HCT116 (cell line): ENCODE data around the gene BLTP3A. TPM values are rescaled to one million over a fixed set of nuclear protein-coding genes. Genes with fewer than 3 reads are reported as not detected.

Experiments used
- ATAC-seq: fragments of 200-7000 bp; cut with Tn5 transposase; 2 replicates; pipeline ENCODE4 v1.9.1; 2020; ENCODE audit warnings: mild to moderate bottlenecking, moderate library complexity
- BruUV-seq: library from RNA; stranded (reverse); fragments of 400-500 nt; replicated peaks from 2 replicates; lab custom pipeline; 2021; lab: Mats Ljungman, UMichigan
- CTCF ChIA-PET: fragments of 300-600 bp; sonication (Branson Sonifier 250); formaldehyde crosslinking; loops from one replicate; lab custom pipeline; 2021; ENCODE audit warnings: antibody characterized with exemption; lab: Charles Lee
- POLR2A ChIA-PET: fragments of 300-600, 350-600 bp; sonication (Branson Sonifier 250); formaldehyde crosslinking; loops from one replicate; lab custom pipeline; 2021; ENCODE audit warnings: antibody characterized with exemption; lab: Charles Lee
- RAD21 ChIA-PET, 2 experiments: fragments of 300-600 bp; sonication (Branson Sonifier 250); formaldehyde crosslinking; loops; one replicate each; lab custom pipeline; 2023; ENCODE audit warnings: low total read pairs in 2 of 2; ENCODE audit not compliant: uncharacterized antibody in 2 of 2, unreplicated experiment in 2 of 2, low non-redundant PET in 1 of 2; lab: Charles Lee
- DNase-seq: peaks from one replicate; pipeline ENCODE4 v3.0.0-alpha.2; 2010; ENCODE audit warnings: low read depth, low spot score
- H2AFZ ChIP-seq: fragments of 200-600 bp; shearing (Covaris generic), sonication (generic); 2 replicates; pipeline ENCODE4 v1.6.1; 2017; ENCODE audit warnings: low read depth, mixed run types, mixed read lengths, antibody characterized with exemption, low read length; ENCODE audit not compliant: poor library complexity, severe bottlenecking
- H3K27ac ChIP-seq: 2 replicates; pipeline ENCODE4 v1.5.1; 2012; ENCODE audit warnings: low read depth, low read length
- H3K27me3 ChIP-seq: fragments of 200-600 bp; sonication (generic); 2 replicates; pipeline ENCODE4 v1.6.1; 2016; ENCODE audit warnings: mixed run types, low read length, mixed read lengths; ENCODE audit not compliant: insufficient read depth
- H3K36me3 ChIP-seq, 2 experiments: fragments of 200-500 bp in 1 of 2; fragments of 200-600 bp in 1 of 2; sonication (Bioruptor generic) in 1 of 2; sonication (generic) in 1 of 2; 2 replicates each; pipeline versions ENCODE4 v1.5.1 to v1.6.1; 2014 to 2016; ENCODE audit warnings: low read length in 2 of 2, inconsistent platforms in 1 of 2, mixed read lengths in 1 of 2, mixed run types in 1 of 2; ENCODE audit not compliant: insufficient read depth in 2 of 2, control insufficient read depth in 1 of 2
- H3K4me1 ChIP-seq, 2 experiments: fragments of 200-600 bp in 1 of 2; sonication (generic) in 1 of 2; 2 replicates each; pipeline versions ENCODE4 v1.5.1 to v1.6.1; 2012 to 2017; ENCODE audit warnings: low read length in 2 of 2, inconsistent platforms in 1 of 2, mild to moderate bottlenecking in 1 of 2, mixed read lengths in 1 of 2, mixed run types in 1 of 2, moderate library complexity in 1 of 2; ENCODE audit not compliant: insufficient read depth in 2 of 2, control insufficient read depth in 1 of 2
- H3K4me2 ChIP-seq: fragments of 200-600 bp; sonication (generic); 2 replicates; pipeline ENCODE4 v1.6.1; 2017; ENCODE audit warnings: mixed run types, low read length, mixed read lengths
- H3K4me3 ChIP-seq, 2 experiments: fragments of 200-600 bp in 1 of 2; sonication (generic) in 1 of 2; replicated peaks in 1 of 2; 2 replicates each; pipeline ENCODE4 v1.5.1; 2011 to 2016; ENCODE audit warnings: low read length in 2 of 2, control low read depth in 1 of 2, low read depth in 1 of 2, mild to moderate bottlenecking in 1 of 2, mixed read lengths in 1 of 2, mixed run types in 1 of 2
- H3K79me2 ChIP-seq: fragments of 200-600 bp; sonication (generic); 2 replicates; pipeline ENCODE4 v1.6.1; 2017; ENCODE audit warnings: mild to moderate bottlenecking, mixed run types, low read length, moderate library complexity, mixed read lengths; ENCODE audit not compliant: insufficient read depth
- H3K9ac ChIP-seq: fragments of 200-600 bp; sonication (generic); 2 replicates; pipeline ENCODE4 v1.6.1; 2016; ENCODE audit warnings: low read length, mixed read lengths
- H3K9me2 ChIP-seq: fragments of 200-600 bp; sonication (generic), shearing (Covaris generic); 2 replicates; pipeline ENCODE4 v1.6.1; 2017; ENCODE audit warnings: mixed run types, mild to moderate bottlenecking, moderate library complexity; ENCODE audit not compliant: insufficient read depth
- H3K9me3 ChIP-seq, 2 experiments: fragments of 200-500 bp in 1 of 2; fragments of 200-600 bp in 1 of 2; sonication (Bioruptor generic) in 1 of 2; sonication (generic) in 1 of 2; 2 replicates each; pipeline ENCODE4 v1.6.1; 2014 to 2017; ENCODE audit warnings: low read length in 2 of 2, mixed read lengths in 2 of 2, inconsistent platforms in 1 of 2, low read depth in 1 of 2, mild to moderate bottlenecking in 1 of 2, mixed run types in 1 of 2, moderate library complexity in 1 of 2; ENCODE audit not compliant: control insufficient read depth in 1 of 2, insufficient read depth in 1 of 2
- H4K20me1 ChIP-seq: fragments of 200-600 bp; sonication (generic), shearing (Covaris generic); 2 replicates; pipeline ENCODE4 v1.6.1; 2017; ENCODE audit warnings: mixed run types, mild to moderate bottlenecking, moderate library complexity; ENCODE audit not compliant: insufficient read depth
- CBX3 ChIP-seq: IDR thresholded peaks from 2 replicates; pipeline ENCODE4 v1.6.1; 2012; ENCODE audit warnings: low read depth
- CEBPB ChIP-seq: IDR thresholded peaks from 2 replicates; pipeline ENCODE4 v1.6.1; 2012; ENCODE audit warnings: low read depth
- CTCF ChIP-seq, 3 experiments: fragments of 200-600 bp in 1 of 3; sonication (generic) in 1 of 3; IDR thresholded peaks in 2 of 3; conservative IDR thresholded peaks in 1 of 3; 2 replicates each; pipeline ENCODE4 v1.5.1; 2012 to 2017; ENCODE audit warnings: low read depth in 2 of 3, low read length in 2 of 3, antibody characterized with exemption in 1 of 3, borderline replicate concordance in 1 of 3, control low read depth in 1 of 3, mild to moderate bottlenecking in 1 of 3, mixed read lengths in 1 of 3, mixed run types in 1 of 3, moderate library complexity in 1 of 3; ENCODE audit not compliant: insufficient read depth in 1 of 3
- EZH2 ChIP-seq: fragments of 200-600 bp; sonication (generic); IDR thresholded peaks from 2 replicates; pipeline ENCODE4 v1.6.1; 2017; ENCODE audit warnings: antibody characterized with exemption, mixed run types
- EZH2phosphoT487 ChIP-seq: fragments of 200-600 bp; IDR thresholded peaks from 2 replicates; pipeline ENCODE4 v1.6.1; 2018; ENCODE audit warnings: antibody characterized with exemption, borderline replicate concordance
- FOSL1 ChIP-seq: IDR thresholded peaks from 2 replicates; pipeline ENCODE4 v1.6.1; 2012; ENCODE audit warnings: low read depth
- JUND ChIP-seq: IDR thresholded peaks from 2 replicates; pipeline ENCODE4 v1.6.1; 2012
- POLR2A ChIP-seq: IDR thresholded peaks from 2 replicates; pipeline ENCODE4 v1.7.0; 2011; ENCODE audit warnings: borderline replicate concordance; ENCODE audit not compliant: insufficient read depth, insufficient read length; ENCODE audit errors: extremely low read depth
- POLR2AphosphoS5 ChIP-seq: IDR thresholded peaks from 2 replicates; pipeline ENCODE4 v1.6.1; 2011; ENCODE audit warnings: mild to moderate bottlenecking, low read depth, low read length, moderate library complexity
- RAD21 ChIP-seq: IDR thresholded peaks from 2 replicates; pipeline ENCODE4 v1.6.1; 2012; ENCODE audit warnings: low read depth, mild to moderate bottlenecking
- REST ChIP-seq: IDR thresholded peaks from 2 replicates; pipeline ENCODE4 v1.6.1; 2012; ENCODE audit warnings: low read depth
- SIN3A ChIP-seq: IDR thresholded peaks from 2 replicates; pipeline ENCODE4 v1.6.1; 2012; ENCODE audit warnings: low read depth
- SP1 ChIP-seq: IDR thresholded peaks from 2 replicates; pipeline ENCODE4 v1.6.1; 2012; ENCODE audit warnings: low read depth
- SRF ChIP-seq: IDR thresholded peaks from 2 replicates; pipeline ENCODE4 v1.6.1; 2012; ENCODE audit warnings: low read depth
- TCF7L2 ChIP-seq: IDR thresholded peaks from 2 replicates; pipeline ENCODE4 v1.7.0; 2011; ENCODE audit warnings: borderline replicate concordance, inconsistent platforms; ENCODE audit not compliant: insufficient read depth, insufficient read length; ENCODE audit errors: extremely low read depth
- YY1 ChIP-seq: IDR thresholded peaks from 2 replicates; pipeline ENCODE4 v1.6.1; 2011; ENCODE audit warnings: low read length, low read depth, moderate library complexity, mild to moderate bottlenecking; ENCODE audit not compliant: insufficient replicate concordance; ENCODE audit errors: extremely low read depth
- ZFX ChIP-seq: fragments of 450-650 bp; IDR thresholded peaks from 2 replicates; pipeline ENCODE4 v1.6.1; 2017
- intact Hi-C: fragments of 100-400 bp; cut with micrococcal nuclease; formaldehyde crosslinking; loops from 2 replicates; pipeline ENCODE4 v1.10.0; 2022
- total RNA-seq: library from RNA; stranded (reverse); gene quantifications from one replicate; pipeline ENCODE4 v1.2.1, GENCODE V29; 2021; ENCODE audit not compliant: unreplicated experiment
- TF ChIP-seq, protein P1 (sequence below): IDR thresholded peaks from 2 replicates; pipeline ENCODE4 v1.6.1; 2011; ENCODE audit warnings: mild to moderate bottlenecking, low read length, moderate library complexity; ENCODE audit not compliant: insufficient replicate concordance; ENCODE audit errors: extremely low read depth

BLTP3A gene
- total RNA-seq, 1 experiment from 2014 or later: 21.5 TPM

DNA sequence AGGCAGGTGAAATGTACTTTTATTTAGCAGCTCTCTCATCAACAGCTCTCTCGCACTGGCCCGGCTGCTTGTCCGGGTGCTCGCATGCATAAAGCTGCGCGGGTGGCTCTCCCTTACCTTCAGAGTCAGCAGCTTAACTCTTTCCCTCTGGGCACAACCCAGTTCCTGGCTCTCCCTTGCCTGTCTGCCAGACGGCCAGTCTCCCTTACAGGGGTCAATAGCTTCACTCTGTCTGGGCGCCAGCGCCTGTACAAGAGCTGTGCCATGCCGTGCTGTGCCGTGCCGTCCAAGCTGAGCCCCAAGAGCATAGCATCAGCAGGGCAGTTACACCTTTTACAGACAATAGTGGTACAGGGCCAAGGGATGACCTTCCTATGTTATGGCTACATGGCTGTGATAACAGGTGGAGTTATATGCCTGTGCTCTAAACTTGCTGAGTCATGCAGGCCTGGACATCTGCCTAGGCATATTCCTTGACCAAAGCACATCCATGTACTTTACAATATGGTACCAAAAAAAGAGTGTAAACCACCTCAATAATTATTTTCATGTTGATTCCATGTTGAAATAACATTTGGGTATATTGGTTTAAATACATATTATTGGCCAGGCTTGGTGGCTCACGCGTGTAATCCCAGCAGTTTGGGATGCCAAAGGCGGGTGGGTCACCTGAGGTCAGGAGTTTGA lies 47.9 kb downstream of the BLTP3A start:
- Histone ChIP-seq H3K4me3 (no peak overlapping the region), H3K4me2 (no peak overlapping the region), H3K36me3 (peaks cover 0 to 17% of the 10 kb centered on the region in 2 experiments; a peak in 1 of 4 replicates), H3K9me3 (no peaks in the 10 kb centered on the region), H3K27me3 (no peaks in the 10 kb centered on the region), H4K20me1 (no peaks in the 10 kb centered on the region), H3K27ac (peak overlapping the region; percentile 1; the same call in 1 of the 2 replicates), H3K9ac (no peak overlapping the region), H3K79me2 (no peaks in the 10 kb centered on the region), H3K4me1 (peaks cover 0 to 13% of the 10 kb centered on the region in 2 experiments; a peak in 1 of 4 replicates), H3K9me2 (no peaks in the 10 kb centered on the region), H2AFZ (no peak overlapping the region)
- POLR2A ChIA-PET: interaction anchor here (0.6 kb wide), 1 partner anchor 49 kb away, joined by 3 read pairs; no protein-coding TSS in a partner anchor
- CTCF ChIA-PET: no interaction called here
- peak; percentile 20; the same call in 1 of the 2 replicates for ATAC-seq
- no peak for TF ChIP-seq CEBPB
- TF ChIP-seq SIN3A: no peak
- no peak for TF ChIP-seq CBX3
- TF ChIP-seq JUND: no peak
- no peak for TF ChIP-seq TCF7L2
- no peak for TF ChIP-seq EZH2
- no peak for TF ChIP-seq CTCF (IDR thresholded peaks at IDR 0.05 in 2 of 3, conservative IDR thresholded peaks at IDR 0.05 in 1 of 3; ENCODE audit: borderline replicate concordance in 1 of 3, insufficient read depth in 1 of 3, low read depth in 2 of 3, low read length in 2 of 3)
- no peak for TF ChIP-seq POLR2A
- TF ChIP-seq YY1: no peak
- no peak for TF ChIP-seq SP1
- no peak for TF ChIP-seq RAD21
- no peak for TF ChIP-seq EZH2phosphoT487
- no peak for TF ChIP-seq POLR2AphosphoS5
- TF ChIP-seq REST: no peak
- no peak for TF ChIP-seq SRF
- TF ChIP-seq, protein P1, sequence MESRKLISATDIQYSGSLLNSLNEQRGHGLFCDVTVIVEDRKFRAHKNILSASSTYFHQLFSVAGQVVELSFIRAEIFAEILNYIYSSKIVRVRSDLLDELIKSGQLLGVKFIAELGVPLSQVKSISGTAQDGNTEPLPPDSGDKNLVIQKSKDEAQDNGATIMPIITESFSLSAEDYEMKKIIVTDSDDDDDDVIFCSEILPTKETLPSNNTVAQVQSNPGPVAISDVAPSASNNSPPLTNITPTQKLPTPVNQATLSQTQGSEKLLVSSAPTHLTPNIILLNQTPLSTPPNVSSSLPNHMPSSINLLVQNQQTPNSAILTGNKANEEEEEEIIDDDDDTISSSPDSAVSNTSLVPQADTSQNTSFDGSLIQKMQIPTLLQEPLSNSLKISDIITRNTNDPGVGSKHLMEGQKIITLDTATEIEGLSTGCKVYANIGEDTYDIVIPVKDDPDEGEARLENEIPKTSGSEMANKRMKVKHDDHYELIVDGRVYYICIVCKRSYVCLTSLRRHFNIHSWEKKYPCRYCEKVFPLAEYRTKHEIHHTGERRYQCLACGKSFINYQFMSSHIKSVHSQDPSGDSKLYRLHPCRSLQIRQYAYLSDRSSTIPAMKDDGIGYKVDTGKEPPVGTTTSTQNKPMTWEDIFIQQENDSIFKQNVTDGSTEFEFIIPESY: no peak
- no peak for TF ChIP-seq ZFX
- TF ChIP-seq FOSL1: no peak
- intact Hi-C loops: no loop called here
- no TSS peak for BruUV-seq
- RAD21 ChIA-PET: no interaction called here
- DNase-seq: no peak
